Stomach smooth muscle (tissue), 2 donors: ENCODE measurements around the gene NPY1R.

Experiments used
- H3K27ac ChIP-seq: one replicate; pipeline ENCODE4 v1.7.0; 2013; ENCODE audit warnings: mild to moderate bottlenecking, low read length, inconsistent platforms
- H3K27me3 ChIP-seq, 2 donors: one replicate each; pipeline ENCODE4 v1.7.0; 2013; ENCODE audit warnings: low read length in 2 of 2; ENCODE audit not compliant: insufficient read depth in 2 of 2, control insufficient read depth in 1 of 2
- H3K36me3 ChIP-seq, 2 donors: one replicate each; pipeline ENCODE4 v1.7.0; 2013; ENCODE audit warnings: low read length in 2 of 2; ENCODE audit not compliant: control insufficient read depth in 2 of 2, insufficient read depth in 2 of 2
- H3K4me1 ChIP-seq: one replicate; pipeline ENCODE4 v1.7.0; 2013; ENCODE audit warnings: low read length; ENCODE audit not compliant: control insufficient read depth, insufficient read depth
- H3K4me3 ChIP-seq, 2 donors: one replicate each; pipeline ENCODE4 v1.7.0; 2013; ENCODE audit warnings: low read length in 2 of 2
- H3K9ac ChIP-seq, 2 donors: one replicate each; pipeline ENCODE4 v1.7.0; 2013; ENCODE audit warnings: low read length in 2 of 2, mild to moderate bottlenecking in 1 of 2
- H3K9me3 ChIP-seq, 2 donors: one replicate each; pipeline ENCODE4 v1.7.0; 2013; ENCODE audit warnings: low read length in 2 of 2; ENCODE audit not compliant: control insufficient read depth in 2 of 2
- donor health status: healthy.
- donor health status: Pancreatic carcinoma.

Gene NPY1R

DNA sequence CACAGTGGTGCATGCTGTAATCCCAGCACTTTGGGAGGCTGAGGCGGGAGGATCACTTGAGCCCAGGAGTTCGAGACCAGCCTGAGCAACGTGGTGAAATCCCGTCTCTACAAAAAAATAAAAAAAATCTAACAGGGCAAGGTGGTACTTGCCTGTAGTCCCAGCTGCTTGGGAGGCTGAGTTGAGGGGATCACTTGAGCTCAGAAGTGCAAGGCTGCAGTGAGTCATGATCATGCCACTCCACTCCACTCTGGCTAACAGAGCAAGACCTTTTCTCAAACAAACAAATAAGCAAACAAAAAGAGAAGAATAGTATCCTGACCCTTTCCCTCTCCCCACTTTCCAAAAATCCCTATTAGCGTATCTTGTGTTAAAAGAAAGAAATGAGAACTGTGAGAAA is 52.7 kb downstream of the NPY1R start:
- no peaks in the 10 kb centered on the region for H3K27me3 ChIP-seq
- no peaks in the 10 kb centered on the region for H3K9me3 ChIP-seq
- no peaks in the 10 kb centered on the region for H3K36me3 ChIP-seq
- no peak overlapping the region for H3K9ac ChIP-seq
- H3K4me3 ChIP-seq, result no peak overlapping the region
- H3K4me1 ChIP-seq, result no peaks in the 10 kb centered on the region
- no peak overlapping the region for H3K27ac ChIP-seq

GRCh38 chr4:163274861-163275260 is 57.5 kb downstream of the NPY1R start:
- Histone ChIP-seq H3K36me3 (no peaks in the 10 kb centered on the region), H3K9ac (no peak overlapping the region), H3K9me3 (no peaks in the 10 kb centered on the region), H3K27ac (no peak overlapping the region), H3K4me3 (no peak overlapping the region), H3K27me3 (no peaks in the 10 kb centered on the region), H3K4me1 (no peaks in the 10 kb centered on the region)
